ENCODE data around the gene KCTD11.

KCTD11 gene

GRCh38 chr17:7383371-7383741 is 31.4 kb downstream of the KCTD11 start:
- no peak for TF ChIP-seq CTCF (IDR thresholded peaks at IDR 0.05; ENCODE audit: control insufficient read depth, insufficient read depth, low read depth, low read length, missing control alignments)
- no peak for DNase-seq (ENCODE audit: low read depth)
- H3K4me3 ChIP-seq (ENCODE audit: control insufficient read depth, low read depth, low read length): no peak overlapping the region

- no peak for DNase-seq (ENCODE audit: low read depth)
- no peak overlapping the region for H3K4me3 ChIP-seq (ENCODE audit: control insufficient read depth, low read depth, low read length)
- no peak for TF ChIP-seq CTCF (IDR thresholded peaks at IDR 0.05; ENCODE audit: control insufficient read depth, insufficient read depth, low read depth, low read length, missing control alignments)
These were observed 32.0 kb downstream of the KCTD11 start for GRCh38 chr17:7383742-7384488.

- DNase-seq (ENCODE audit: low read depth): no peak
- TF ChIP-seq CTCF (IDR thresholded peaks at IDR 0.05; ENCODE audit: control insufficient read depth, insufficient read depth, low read depth, low read length, missing control alignments): no peak
- H3K4me3 ChIP-seq (ENCODE audit: control insufficient read depth, low read depth, low read length): no peak overlapping the region
These were observed 32.6 kb downstream of the KCTD11 start for GRCh38 chr17:7384489-7385081.

GRCh38 chr17:7388856-7389255 is 36.9 kb downstream of the KCTD11 start:
- H3K4me3 ChIP-seq (ENCODE audit: control insufficient read depth, low read depth, low read length): no peak overlapping the region
- DNase-seq (ENCODE audit: low read depth): no peak
- no peak for TF ChIP-seq CTCF (IDR thresholded peaks at IDR 0.05; ENCODE audit: control insufficient read depth, insufficient read depth, low read depth, low read length, missing control alignments)

GRCh38 chr17:7389924-7390910 is 38.3 kb downstream of the KCTD11 start:
- no peak for TF ChIP-seq CTCF (IDR thresholded peaks at IDR 0.05; ENCODE audit: control insufficient read depth, insufficient read depth, low read depth, low read length, missing control alignments)
- DNase-seq (ENCODE audit: low read depth): no peak
- H3K4me3 ChIP-seq (ENCODE audit: control insufficient read depth, low read depth, low read length): no peak overlapping the region

- TF ChIP-seq CTCF (IDR thresholded peaks at IDR 0.05; ENCODE audit: control insufficient read depth, insufficient read depth, low read depth, low read length, missing control alignments): no peak
- H3K4me3 ChIP-seq (ENCODE audit: control insufficient read depth, low read depth, low read length): no peak overlapping the region
These were observed 39.3 kb downstream of the KCTD11 start for GRCh38 chr17:7391307-7391706.

More at GRCh38 chr17:7391307-7391706, 39.3 kb downstream of the KCTD11 start:
- no peak for DNase-seq (ENCODE audit: low read depth)

Measured in AG09309 (cell line).